PC-9 (cell line): Measurements from ENCODE around the gene DZIP1. TPM values are rescaled to one million over a fixed set of nuclear protein-coding genes. Genes with fewer than 3 reads are reported as not detected.

Experiments used
- BruUV-seq: library from RNA; stranded (reverse); fragments of 400-500 nt; replicated peaks from 2 replicates; lab custom pipeline; 2021; lab: Mats Ljungman, UMichigan
- CTCF ChIA-PET: fragments of 300-600 bp; sonication (Branson Sonifier 250); formaldehyde crosslinking; loops from one replicate; lab custom pipeline; 2022; ENCODE audit warnings: antibody characterized with exemption; lab: Charles Lee
- POLR2A ChIA-PET: fragments of 300-600 bp; sonication (Branson Sonifier 250); formaldehyde crosslinking; loops from one replicate; lab custom pipeline; 2022; ENCODE audit warnings: antibody characterized with exemption; ENCODE audit not compliant: unreplicated experiment; lab: Charles Lee
- DNase-seq, 2 experiments: peaks; one replicate each; pipeline versions ENCODE4 v3.0.0 to v3.0.0-alpha.2; 2015 to 2022; ENCODE audit warnings: mixed read lengths in 1 of 2
- H2AFZ ChIP-seq: fragments of 200-600 bp; sonication (generic); 2 replicates; pipeline ENCODE4 v1.8.1; 2017; ENCODE audit warnings: antibody characterized with exemption
- H3F3A ChIP-seq: fragments of 200-600 bp; sonication (generic); 2 replicates; pipeline ENCODE4 v1.8.1; 2017; ENCODE audit warnings: antibody characterized with exemption, mild to moderate bottlenecking, low read depth; ENCODE audit not compliant: insufficient read depth
- H3K27ac ChIP-seq: fragments of 200-600 bp; sonication (generic); 2 replicates; pipeline ENCODE4 v1.6.1; 2016; ENCODE audit warnings: mixed run types
- H3K27me3 ChIP-seq: fragments of 200-600 bp; sonication (generic); 2 replicates; pipeline ENCODE4 v1.6.1; 2016; ENCODE audit warnings: low read depth, mixed run types; ENCODE audit not compliant: insufficient read depth
- H3K36me3 ChIP-seq: fragments of 200-600 bp; sonication (generic); 2 replicates; pipeline ENCODE4 v1.6.1; 2016; ENCODE audit warnings: low read depth, mixed run types
- H3K4me1 ChIP-seq: fragments of 200-600 bp; sonication (generic); replicated peaks from 2 replicates; pipeline ENCODE4 v1.6.1; 2016; ENCODE audit warnings: mixed run types; ENCODE audit not compliant: insufficient read depth
- H3K4me2 ChIP-seq: fragments of 200-600 bp; sonication (generic); 2 replicates; pipeline ENCODE4 v1.6.1; 2017; ENCODE audit warnings: mixed run types
- H3K4me3 ChIP-seq: fragments of 200-600 bp; sonication (generic); 2 replicates; pipeline ENCODE4 v1.6.1; 2016; ENCODE audit warnings: mixed run types
- H3K79me2 ChIP-seq: fragments of 200-600 bp; sonication (generic); 2 replicates; pipeline ENCODE4 v1.6.1; 2017; ENCODE audit warnings: low read depth, mixed run types
- H3K9me2 ChIP-seq: fragments of 200-600 bp; sonication (generic); 2 replicates; pipeline ENCODE4 v1.8.1; 2017; ENCODE audit warnings: mild to moderate bottlenecking; ENCODE audit not compliant: insufficient read depth
- H3K9me3 ChIP-seq: fragments of 200-600 bp; sonication (generic); 2 replicates; pipeline ENCODE4 v1.8.1; 2016; ENCODE audit warnings: low read depth; ENCODE audit not compliant: insufficient read depth
- H4K20me1 ChIP-seq: fragments of 200-600 bp; sonication (generic); 2 replicates; pipeline ENCODE4 v1.8.1; 2017; ENCODE audit not compliant: insufficient read depth
- EZH2 ChIP-seq: fragments of 200-600 bp; sonication (generic); IDR thresholded peaks from 2 replicates; pipeline ENCODE4 v1.8.0; 2017; ENCODE audit warnings: antibody characterized with exemption, low read depth
- intact Hi-C: fragments of 100-400 bp; cut with micrococcal nuclease; formaldehyde crosslinking; loops from one replicate; pipeline ENCODE4 v1.10.0; 2022; ENCODE audit not compliant: unreplicated experiment
- total RNA-seq: library from RNA; stranded (reverse); gene quantifications from 2 replicates; pipeline ENCODE4 v1.2.3, GENCODE V29; 2021
- TF ChIP-seq, protein P1 (sequence below): fragments of 200-600 bp; sonication (generic); conservative IDR thresholded peaks from 2 replicates; pipeline ENCODE4 v1.6.1; 2017; ENCODE audit warnings: mixed run types, antibody characterized with exemption, mild to moderate bottlenecking, moderate library complexity

The DZIP1 gene
- total RNA-seq, 1 experiment from 2014 or later, result not detected

DNA sequence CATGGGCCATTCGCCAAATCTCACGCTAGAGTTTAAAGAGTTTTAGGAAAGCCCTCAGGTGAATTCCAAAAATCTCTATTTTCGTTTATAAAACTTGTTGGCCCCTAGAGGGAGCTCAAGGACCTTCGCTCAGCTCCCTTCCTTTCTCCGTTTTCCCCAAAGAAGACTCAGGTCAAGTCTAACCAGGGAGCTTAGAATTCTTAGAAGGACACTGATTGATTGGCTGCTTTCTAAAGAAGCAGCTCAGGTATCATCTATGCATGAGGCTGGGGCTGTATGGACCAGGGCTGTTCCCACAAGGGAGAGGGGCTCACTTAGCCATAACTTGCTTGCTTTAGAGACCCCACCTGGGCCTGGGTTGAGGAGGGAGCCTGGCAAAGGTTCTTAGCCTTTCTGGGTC lies 20.5 kb downstream of the DZIP1 start:
- ChIA-PET CTCF (interaction anchor here (0.6 to 1.1 kb wide), 8 partner anchors 32 to 626 kb away, joined by 3 to 10 read pairs (median 4); no protein-coding TSS in a partner anchor), POLR2A (no interaction called here)
- Histone ChIP-seq H3K36me3 (no peaks in the 10 kb centered on the region), H3K4me3 (no peak overlapping the region), H3K9me2 (no peaks in the 10 kb centered on the region), H3K4me1 (no peaks in the 10 kb centered on the region), H3K9me3 (no peaks in the 10 kb centered on the region), H3K4me2 (no peak overlapping the region), H3K27ac (no peak overlapping the region), H3F3A (no peaks in the 10 kb centered on the region), H4K20me1 (no peaks in the 10 kb centered on the region), H2AFZ (no peak overlapping the region), H3K79me2 (no peaks in the 10 kb centered on the region), H3K27me3 (no peaks in the 10 kb centered on the region)
- DNase-seq, result peak; percentile 15 to 57
- BruUV-seq, result no TSS peak
- intact Hi-C loops, result loop anchor here (1.0 to 5.0 kb wide), 3 partner anchors 38 to 210 kb away; no protein-coding TSS in a partner anchor
- TF ChIP-seq, protein P1, sequence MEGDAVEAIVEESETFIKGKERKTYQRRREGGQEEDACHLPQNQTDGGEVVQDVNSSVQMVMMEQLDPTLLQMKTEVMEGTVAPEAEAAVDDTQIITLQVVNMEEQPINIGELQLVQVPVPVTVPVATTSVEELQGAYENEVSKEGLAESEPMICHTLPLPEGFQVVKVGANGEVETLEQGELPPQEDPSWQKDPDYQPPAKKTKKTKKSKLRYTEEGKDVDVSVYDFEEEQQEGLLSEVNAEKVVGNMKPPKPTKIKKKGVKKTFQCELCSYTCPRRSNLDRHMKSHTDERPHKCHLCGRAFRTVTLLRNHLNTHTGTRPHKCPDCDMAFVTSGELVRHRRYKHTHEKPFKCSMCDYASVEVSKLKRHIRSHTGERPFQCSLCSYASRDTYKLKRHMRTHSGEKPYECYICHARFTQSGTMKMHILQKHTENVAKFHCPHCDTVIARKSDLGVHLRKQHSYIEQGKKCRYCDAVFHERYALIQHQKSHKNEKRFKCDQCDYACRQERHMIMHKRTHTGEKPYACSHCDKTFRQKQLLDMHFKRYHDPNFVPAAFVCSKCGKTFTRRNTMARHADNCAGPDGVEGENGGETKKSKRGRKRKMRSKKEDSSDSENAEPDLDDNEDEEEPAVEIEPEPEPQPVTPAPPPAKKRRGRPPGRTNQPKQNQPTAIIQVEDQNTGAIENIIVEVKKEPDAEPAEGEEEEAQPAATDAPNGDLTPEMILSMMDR, result peak; percentile 87
- no peak for TF ChIP-seq EZH2

DNA sequence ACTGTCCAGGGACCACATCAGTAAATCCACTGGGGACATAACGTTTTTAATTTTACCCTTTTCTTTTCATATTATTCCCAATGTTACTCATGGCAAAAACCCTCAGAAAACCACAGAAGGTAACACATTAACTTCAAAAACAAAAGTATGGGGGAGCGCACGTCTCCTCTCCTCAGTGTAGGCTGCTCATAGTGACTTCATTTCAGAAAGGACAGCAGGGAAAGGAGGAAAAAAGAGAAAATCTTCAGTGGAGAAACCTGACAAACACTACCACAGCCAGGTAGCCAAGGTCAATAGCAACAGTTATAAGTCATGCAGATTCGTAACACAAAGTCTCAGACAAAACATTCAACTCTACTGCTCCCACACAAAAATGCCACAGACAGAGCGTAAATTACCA lies 21.4 kb downstream of the DZIP1 start:
- TF ChIP-seq, protein P1, result no peak
- no peak for TF ChIP-seq EZH2
- DNase-seq, result no peak
- Histone ChIP-seq H3K27me3 (no peaks in the 10 kb centered on the region), H3K9me3 (no peaks in the 10 kb centered on the region), H2AFZ (no peak overlapping the region), H3K79me2 (no peaks in the 10 kb centered on the region), H3K9me2 (0 out of 2 replicates have a peak, but pooled peaks cover 3% of the 10 kb centered on the region), H4K20me1 (no peaks in the 10 kb centered on the region), H3K36me3 (no peaks in the 10 kb centered on the region), H3F3A (no peaks in the 10 kb centered on the region), H3K4me3 (no peak overlapping the region), H3K4me2 (no peak overlapping the region), H3K27ac (no peak overlapping the region), H3K4me1 (no peaks in the 10 kb centered on the region)
- intact Hi-C loops, result loop anchor here (5.0 kb wide), 2 partner anchors 39 to 131 kb away; no protein-coding TSS in a partner anchor
- ChIA-PET CTCF (no interaction called here), POLR2A (no interaction called here)
- BruUV-seq, result no TSS peak

DNA sequence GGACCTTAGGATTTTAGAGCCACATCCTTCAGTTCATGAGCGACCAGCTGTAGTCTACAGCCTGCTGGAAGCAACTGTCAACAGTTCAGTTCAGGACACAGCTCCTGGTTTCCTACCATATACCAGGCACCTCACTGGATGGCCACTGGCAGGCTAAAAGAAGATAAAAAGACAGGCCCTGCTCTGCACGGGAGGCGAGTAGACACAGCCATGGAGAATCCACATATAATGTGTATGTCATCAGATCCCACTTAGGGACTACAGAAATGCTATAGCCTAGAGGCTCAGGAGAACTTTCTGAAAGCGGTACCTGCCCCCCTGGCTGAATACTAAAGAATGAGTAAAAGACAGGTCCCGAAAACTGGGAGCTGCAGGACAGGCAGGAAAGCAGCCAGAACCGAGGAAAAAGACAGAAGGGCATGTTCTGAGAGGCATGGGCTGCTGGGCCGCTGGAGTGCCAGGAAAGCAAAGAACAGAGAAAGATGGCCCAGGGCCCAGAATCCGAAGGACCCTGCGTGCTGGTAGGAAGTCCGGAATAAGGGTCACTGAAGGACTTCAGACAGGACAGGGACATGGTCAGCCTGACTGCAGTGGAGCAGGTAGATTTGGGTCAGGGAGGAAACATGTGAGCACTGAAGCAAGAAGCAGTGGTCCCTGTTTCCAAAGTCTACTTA lies 23.5 kb downstream of the DZIP1 start:
- TF ChIP-seq, protein P1, result no peak
- TF ChIP-seq EZH2, result no peak

More for the DNA sequence above, 23.5 kb downstream of the DZIP1 start:
- Histone ChIP-seq H3K79me2 (no peaks in the 10 kb centered on the region), H3K4me2 (no peak overlapping the region), H3K27ac (no peak overlapping the region), H3K9me3 (no peaks in the 10 kb centered on the region), H3K27me3 (no peaks in the 10 kb centered on the region), H4K20me1 (no peaks in the 10 kb centered on the region), H3K4me1 (no peaks in the 10 kb centered on the region), H3K36me3 (no peaks in the 10 kb centered on the region), H3K4me3 (no peak overlapping the region), H2AFZ (no peak overlapping the region), H3F3A (no peaks in the 10 kb centered on the region), H3K9me2 (0 out of 2 replicates have a peak, but pooled peaks cover 3% of the 10 kb centered on the region)
- intact Hi-C loops, result loop anchor here (5.0 kb wide), 2 partner anchors 41 to 129 kb away; no protein-coding TSS in a partner anchor
- POLR2A ChIA-PET, result no interaction called here
- CTCF ChIA-PET, result no interaction called here
- DNase-seq, result no peak
- BruUV-seq, result no TSS peak
